NAMALWA (cell line): ENCODE results near the gene ATG9B.
"Not testable (repeated sequence)": the region's sequence is repeated elsewhere in the genome, so short reads cannot be mapped to it uniquely, and the experiment has no call there.

Experiments used
- DNase-seq: peaks from one replicate; pipeline ENCODE4 v3.0.0-alpha.2; 2015; ENCODE audit warnings: low spot score

The ATG9B gene

GRCh38 chr7:151058781-151059366, 34.6 kb upstream of the ATG9B start:
- peak; percentile 80 for DNase-seq

- peak; percentile 100 for DNase-seq
Observed at GRCh38 chr7:151057989-151058780, 33.9 kb upstream of the ATG9B start.

- no peak for DNase-seq
Observed at GRCh38 chr7:151057506-151057988, 33.3 kb upstream of the ATG9B start, which contains the start of gene CDK5. Gene CDK5, minus strand, starts transcription at chr7:151057897. Its CDS starts 49 bp downstream, at chr7:151057848.

GRCh38 chr7:151056666-151057505, 32.6 kb upstream of the ATG9B start:
- no peak for DNase-seq

GRCh38 chr7:151056283-151056665, 32.0 kb upstream of the ATG9B start:
- peak; percentile 50 for DNase-seq

GRCh38 chr7:151053751-151054150, 29.5 kb upstream of the ATG9B start:
- no peak for DNase-seq

- no peak for DNase-seq
Observed at GRCh38 chr7:151053096-151053495, 28.8 kb upstream of the ATG9B start.

GRCh38 chr7:151051108-151051507, 26.8 kb upstream of the ATG9B start:
- no peak for DNase-seq

- no peak for DNase-seq
Observed at GRCh38 chr7:151048911-151049463, 24.7 kb upstream of the ATG9B start.

GRCh38 chr7:151047976-151048815, 23.9 kb upstream of the ATG9B start, which contains the start of gene ASIC3:
Gene ASIC3, plus strand, starts transcription at chr7:151048531. Its CDS starts 355 bp downstream, at chr7:151048886.
- DNase-seq, result no peak

- DNase-seq, result no peak
Observed at GRCh38 chr7:151046603-151047573, 22.6 kb upstream of the ATG9B start.

GRCh38 chr7:151045967-151046366, 21.7 kb upstream of the ATG9B start:
- no peak for DNase-seq

- DNase-seq, result no peak
Observed at GRCh38 chr7:151045262-151045661, 21.0 kb upstream of the ATG9B start.

GRCh38 chr7:151043959-151044358, 19.7 kb upstream of the ATG9B start:
- no peak for DNase-seq

- not testable (repeated sequence) for DNase-seq
Observed at GRCh38 chr7:151043449-151043848, 19.2 kb upstream of the ATG9B start.

- no peak for DNase-seq
Observed at GRCh38 chr7:151040616-151041375, 16.5 kb upstream of the ATG9B start.

GRCh38 chr7:151039850-151040548, 15.7 kb upstream of the ATG9B start:
- no peak for DNase-seq
